ENCODE measurements around the gene IQSEC2.

GRCh38 chrX:53300157-53300556 is 18.8 kb upstream of the IQSEC2 start:
- no peak for TF ChIP-seq CTCF (IDR thresholded peaks at IDR 0.05)
- TF ChIP-seq EZH2 (IDR thresholded peaks at IDR 0.05; ENCODE audit: borderline replicate concordance, insufficient read depth, low read depth, low read length, poor library complexity, severe bottlenecking): no peak
